ENCODE data around the gene TGFBR3. TPM values are rescaled to one million over a fixed set of nuclear protein-coding genes. Genes with fewer than 3 reads are reported as not detected.

TGFBR3 gene
- total RNA-seq, 1 donor from 2014 or later, result 4.9 TPM

DNA sequence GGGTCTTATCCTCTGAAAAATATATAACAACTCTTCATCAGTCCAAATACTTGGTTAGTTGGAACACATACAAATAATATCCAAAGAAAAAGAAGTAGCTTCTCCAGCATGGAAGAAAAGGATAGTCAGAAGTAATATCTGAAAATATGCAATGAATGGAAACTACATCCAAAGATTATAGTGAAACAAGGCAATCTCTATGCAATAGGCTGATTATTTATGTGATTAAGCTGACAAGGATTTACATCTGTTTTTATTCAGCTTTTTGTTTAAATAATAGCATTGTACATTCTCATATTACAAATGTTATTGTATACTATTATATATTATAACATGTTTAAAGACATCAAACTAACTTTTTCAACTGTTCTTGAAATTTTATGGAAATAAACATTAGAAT lies 15.3 kb upstream of the TGFBR3 start:
- no peaks in the 10 kb centered on the region for H3K4me1 Mint-ChIP-seq (ENCODE audit: low read depth)
- no peak for DNase-seq (ENCODE audit: low spot score, unreplicated experiment)
- no peaks in the 10 kb centered on the region for H3K9me3 Mint-ChIP-seq (ENCODE audit: low read depth)
- TF ChIP-seq, protein P1, sequence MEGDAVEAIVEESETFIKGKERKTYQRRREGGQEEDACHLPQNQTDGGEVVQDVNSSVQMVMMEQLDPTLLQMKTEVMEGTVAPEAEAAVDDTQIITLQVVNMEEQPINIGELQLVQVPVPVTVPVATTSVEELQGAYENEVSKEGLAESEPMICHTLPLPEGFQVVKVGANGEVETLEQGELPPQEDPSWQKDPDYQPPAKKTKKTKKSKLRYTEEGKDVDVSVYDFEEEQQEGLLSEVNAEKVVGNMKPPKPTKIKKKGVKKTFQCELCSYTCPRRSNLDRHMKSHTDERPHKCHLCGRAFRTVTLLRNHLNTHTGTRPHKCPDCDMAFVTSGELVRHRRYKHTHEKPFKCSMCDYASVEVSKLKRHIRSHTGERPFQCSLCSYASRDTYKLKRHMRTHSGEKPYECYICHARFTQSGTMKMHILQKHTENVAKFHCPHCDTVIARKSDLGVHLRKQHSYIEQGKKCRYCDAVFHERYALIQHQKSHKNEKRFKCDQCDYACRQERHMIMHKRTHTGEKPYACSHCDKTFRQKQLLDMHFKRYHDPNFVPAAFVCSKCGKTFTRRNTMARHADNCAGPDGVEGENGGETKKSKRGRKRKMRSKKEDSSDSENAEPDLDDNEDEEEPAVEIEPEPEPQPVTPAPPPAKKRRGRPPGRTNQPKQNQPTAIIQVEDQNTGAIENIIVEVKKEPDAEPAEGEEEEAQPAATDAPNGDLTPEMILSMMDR (IDR thresholded peaks at IDR 0.05; ENCODE audit: unreplicated experiment), result no peak
- no peak overlapping the region for H3K27ac Mint-ChIP-seq
- H3K4me3 Mint-ChIP-seq (ENCODE audit: low read depth), result no peak overlapping the region
- no peaks in the 10 kb centered on the region for H3K36me3 Mint-ChIP-seq (ENCODE audit: insufficient read depth)
- H3K27me3 Mint-ChIP-seq, result no peaks in the 10 kb centered on the region

DNA sequence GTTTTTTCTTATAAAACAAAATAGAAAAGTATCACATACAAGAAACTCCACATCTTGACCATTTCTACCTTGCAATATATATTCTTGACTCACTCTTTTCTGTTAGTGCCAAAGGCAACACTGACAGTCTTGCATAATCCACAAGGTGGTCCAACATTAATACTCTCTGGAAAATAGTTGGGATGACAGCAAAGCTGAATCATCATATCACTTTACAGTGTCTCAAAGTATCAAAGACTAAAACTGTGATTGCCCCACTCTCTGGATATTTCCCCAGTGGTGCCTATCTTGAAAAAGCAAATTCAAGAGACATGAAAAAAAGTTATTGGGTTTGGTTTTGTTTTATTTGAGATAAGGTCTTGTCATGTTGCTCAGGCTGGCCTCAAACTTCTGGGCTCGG lies 14.6 kb upstream of the TGFBR3 start:
- Mint-ChIP-seq H3K4me3 (ENCODE audit: low read depth) (no peak overlapping the region), H3K9me3 (ENCODE audit: low read depth) (no peaks in the 10 kb centered on the region), H3K36me3 (ENCODE audit: insufficient read depth) (no peaks in the 10 kb centered on the region), H3K4me1 (ENCODE audit: low read depth) (peaks cover 2% of the 10 kb centered on the region), H3K27ac (no peak overlapping the region), H3K27me3 (no peaks in the 10 kb centered on the region)
- no peak for DNase-seq (ENCODE audit: low spot score, unreplicated experiment)
- TF ChIP-seq, protein P1 (IDR thresholded peaks at IDR 0.05; ENCODE audit: unreplicated experiment), result no peak

DNA sequence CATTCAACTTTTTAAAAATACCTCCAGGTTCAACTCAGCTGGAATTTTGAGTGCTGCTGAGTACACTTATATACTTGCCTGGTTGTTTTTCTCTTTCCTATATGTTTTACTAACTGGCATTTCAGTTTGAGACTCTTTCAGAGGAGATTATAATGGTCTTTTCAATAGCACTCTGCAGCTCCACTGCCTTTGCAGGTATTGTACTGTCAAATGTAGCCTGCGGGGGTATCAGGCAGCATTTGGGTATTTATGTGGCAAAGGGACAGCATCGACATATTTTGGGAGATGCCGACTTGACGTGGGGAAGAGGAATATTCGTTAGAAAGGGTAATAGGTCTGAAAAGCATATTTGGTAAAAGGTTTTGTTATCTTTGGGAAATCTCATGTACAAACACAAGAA lies 11.1 kb upstream of the TGFBR3 start:
- no peak overlapping the region for H3K4me3 Mint-ChIP-seq (ENCODE audit: low read depth)

DNA sequence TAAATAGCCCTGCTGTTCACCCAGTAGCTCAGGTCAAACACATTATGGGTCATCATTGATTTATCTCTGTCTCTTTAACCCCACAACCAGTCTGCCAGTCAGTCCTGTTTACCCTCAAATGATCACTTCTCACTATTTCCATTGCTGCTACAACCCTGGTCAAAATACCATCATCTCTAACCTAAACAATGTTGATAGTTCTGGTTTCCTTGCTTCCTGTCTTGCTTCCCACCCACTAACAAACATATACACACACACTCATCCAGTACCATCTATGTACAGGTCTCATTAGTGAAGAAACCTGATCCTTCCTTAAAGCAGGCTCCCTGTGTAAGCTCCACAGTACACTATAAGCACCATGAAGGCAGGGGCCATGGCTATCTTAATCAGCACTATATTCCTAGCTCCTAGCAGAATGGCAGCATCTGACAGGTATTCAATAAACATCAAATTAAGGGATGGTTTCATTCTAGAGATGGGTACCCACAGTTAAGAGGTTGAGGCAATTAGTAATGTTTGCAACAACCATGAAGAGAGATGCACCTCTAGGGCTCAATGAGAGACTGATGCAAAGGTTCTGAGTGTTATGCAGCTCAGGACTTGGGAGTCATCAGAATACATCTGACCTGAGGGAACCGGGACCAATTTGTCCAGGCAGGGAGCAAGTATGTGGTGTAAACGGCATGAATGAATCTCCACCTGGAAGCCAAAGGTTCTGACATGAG lies 10.0 kb upstream of the TGFBR3 start:
- TF ChIP-seq, protein P1 (IDR thresholded peaks at IDR 0.05; ENCODE audit: unreplicated experiment), result no peak
- H3K27ac Mint-ChIP-seq, result no peak overlapping the region
- no peaks in the 10 kb centered on the region for H3K27me3 Mint-ChIP-seq
- H3K9me3 Mint-ChIP-seq (ENCODE audit: low read depth), result no peaks in the 10 kb centered on the region
- H3K36me3 Mint-ChIP-seq (ENCODE audit: insufficient read depth), result no peaks in the 10 kb centered on the region
- H3K4me3 Mint-ChIP-seq (ENCODE audit: low read depth), result no peak overlapping the region
- DNase-seq (ENCODE audit: low spot score, unreplicated experiment), result no peak
- peaks cover 2% of the 10 kb centered on the region for H3K4me1 Mint-ChIP-seq (ENCODE audit: low read depth)

More for the DNA sequence above, 11.1 kb upstream of the TGFBR3 start:
- Mint-ChIP-seq H3K27me3 (no peaks in the 10 kb centered on the region), H3K27ac (no peak overlapping the region), H3K9me3 (ENCODE audit: low read depth) (no peaks in the 10 kb centered on the region), H3K36me3 (ENCODE audit: insufficient read depth) (no peaks in the 10 kb centered on the region), H3K4me1 (ENCODE audit: low read depth) (peaks cover 2% of the 10 kb centered on the region)
- TF ChIP-seq, protein P1 (IDR thresholded peaks at IDR 0.05; ENCODE audit: unreplicated experiment), result peak; percentile 21
- no peak for DNase-seq (ENCODE audit: low spot score, unreplicated experiment)

DNA sequence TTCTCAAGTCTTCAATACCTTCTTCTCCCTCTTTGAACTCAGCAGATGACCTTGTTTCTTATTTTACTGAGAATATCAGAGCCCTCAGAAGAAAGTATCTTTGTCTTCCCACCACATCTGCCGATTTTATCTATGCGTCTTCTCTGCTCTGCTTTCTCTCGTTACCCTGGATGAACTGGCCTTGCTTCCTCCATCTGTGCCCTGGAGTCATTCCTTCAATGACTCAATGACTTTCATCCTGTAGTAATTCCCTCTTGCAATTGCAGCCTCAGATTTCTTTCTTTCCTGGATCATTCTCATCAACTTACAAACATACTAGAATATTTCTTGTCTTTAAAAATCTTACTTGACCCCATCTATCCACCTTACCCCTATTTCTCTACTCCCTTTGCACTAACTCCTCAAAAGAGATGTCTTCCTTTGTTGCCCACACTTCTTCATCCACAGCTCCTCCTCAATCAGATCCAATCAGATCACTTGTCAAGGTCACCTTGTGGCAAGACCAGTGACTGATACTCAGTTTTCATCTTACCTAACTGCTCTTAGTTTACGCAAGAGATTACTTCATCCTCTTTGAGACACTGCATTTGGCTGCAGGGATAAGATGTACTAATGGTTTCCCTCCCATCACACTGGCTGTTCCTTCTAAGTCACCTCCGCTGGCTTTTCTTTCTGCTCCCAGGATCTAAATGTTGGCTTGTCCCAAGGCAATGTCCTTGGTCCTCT lies 8.2 kb upstream of the TGFBR3 start:
- no peak for DNase-seq (ENCODE audit: low spot score, unreplicated experiment)
- Mint-ChIP-seq H3K36me3 (ENCODE audit: insufficient read depth) (no peaks in the 10 kb centered on the region), H3K27ac (no peak overlapping the region), H3K27me3 (peaks cover 1% of the 10 kb centered on the region), H3K4me3 (ENCODE audit: low read depth) (no peak overlapping the region), H3K9me3 (ENCODE audit: low read depth) (no peaks in the 10 kb centered on the region), H3K4me1 (ENCODE audit: low read depth) (peaks cover 2% of the 10 kb centered on the region)
- TF ChIP-seq, protein P1 (IDR thresholded peaks at IDR 0.05; ENCODE audit: unreplicated experiment), result no peak

All from progenitor cell of endocrine pancreas (in vitro differentiated cells).